HepG2 (cell line): ENCODE measurements around the gene COASY. TPM values are rescaled to one million over a fixed set of nuclear protein-coding genes. Genes with fewer than 3 reads are reported as not detected.

Source experiments
- BRD4 ChIP-seq: sonication (generic); formaldehyde crosslinking; IDR thresholded peaks from 2 replicates; pipeline ENCODE4 v1.4.0; 2020; ENCODE audit warnings: missing genetic modification reagents
- CBFB ChIP-seq: sonication (generic); formaldehyde crosslinking; IDR thresholded peaks from 2 replicates; pipeline ENCODE4 v1.4.0; 2020; ENCODE audit warnings: missing genetic modification reagents
- FOSL1 ChIP-seq: sonication (generic); formaldehyde crosslinking; IDR thresholded peaks from 2 replicates; pipeline ENCODE4 v1.9.0; 2021; ENCODE audit warnings: missing genetic modification reagents, borderline replicate concordance
- FOXO1 ChIP-seq: sonication (generic); formaldehyde crosslinking; IDR thresholded peaks from 2 replicates; pipeline ENCODE4 v1.4.0; 2020; ENCODE audit warnings: missing genetic modification reagents
- HNRNPH1 ChIP-seq: fragments of 200-400 bp; formaldehyde crosslinking; optimal IDR thresholded peaks from 2 replicates; pipeline ENCODE3; 2017; ENCODE audit warnings: mild to moderate bottlenecking, low read depth, low read length
- NFYB ChIP-seq: sonication (generic); formaldehyde crosslinking; IDR thresholded peaks from 2 replicates; pipeline ENCODE4 v1.4.0; 2020; ENCODE audit warnings: missing genetic modification reagents
- PAWR ChIP-seq: sonication (generic); formaldehyde crosslinking; IDR thresholded peaks from 2 replicates; pipeline ENCODE4 v1.4.0; 2020; ENCODE audit warnings: missing genetic modification reagents, mild to moderate bottlenecking, borderline replicate concordance
- SNAPC2 ChIP-seq: sonication (generic); formaldehyde crosslinking; IDR thresholded peaks from 2 replicates; pipeline ENCODE4 v1.8.1; 2022; ENCODE audit warnings: mild to moderate bottlenecking, missing genetic modification reagents
- ZNF501 ChIP-seq: sonication (generic); formaldehyde crosslinking; IDR thresholded peaks from 2 replicates; pipeline ENCODE4 v1.5.1; 2020; ENCODE audit warnings: mild to moderate bottlenecking, moderate library complexity, missing genetic modification reagents
- polyA plus RNA-seq, 8 experiments: library from polyadenylated mRNA; depleted of rRNA in 3 of 8; stranded (reverse) in 7 of 8; unstranded in 1 of 8; fragments of >200 nt; fragmentation: Illumina TruSeq in 4 of 8; extraction: Trizol in 4 of 8; gene quantifications; 2 replicates each; pipeline versions ENCODE4 v1.2.1 to v1.2.3, GENCODE V29; 2011 to 2016; ENCODE audit warnings: low read depth in 4 of 8, missing spikeins in 1 of 8, mixed read lengths in 1 of 8; ENCODE audit not compliant: insufficient read depth in 1 of 8
- total RNA-seq, 5 experiments: library from RNA; depleted of rRNA; stranded (reverse); fragments of >200 nt; fragmentation: Illumina TruSeq; extraction: Trizol; gene quantifications; 2 replicates each; pipeline ENCODE4 v1.2.3, GENCODE V29; 2016; ENCODE audit warnings: low read depth in 1 of 5
- TF ChIP-seq, protein P1 (sequence below): IDR thresholded peaks from 2 replicates; pipeline ENCODE4 v1.6.1; 2016; ENCODE audit warnings: mild to moderate bottlenecking, missing biosample characterization, missing genetic modification reagents
- TF ChIP-seq, protein P2 (sequence below): sonication (generic); formaldehyde crosslinking; IDR thresholded peaks from 2 replicates; pipeline ENCODE4 v1.4.0; 2020; ENCODE audit warnings: mild to moderate bottlenecking, missing genetic modification reagents
- TF ChIP-seq, protein P3 (sequence below): sonication (generic); formaldehyde crosslinking; IDR thresholded peaks from 2 replicates; pipeline ENCODE4 v1.5.1; 2020; ENCODE audit warnings: mild to moderate bottlenecking, missing genetic modification reagents, moderate library complexity
- TF ChIP-seq, protein P4 (sequence below): sonication (generic); formaldehyde crosslinking; IDR thresholded peaks from 2 replicates; pipeline ENCODE4 v1.8.1; 2022; ENCODE audit warnings: low read depth, mild to moderate bottlenecking, missing genetic modification reagents
- TF ChIP-seq, protein P5 (sequence below): sonication (generic); formaldehyde crosslinking; IDR thresholded peaks from 2 replicates; pipeline ENCODE4 v1.4.0; 2020; ENCODE audit warnings: mild to moderate bottlenecking, missing genetic modification reagents
- TF ChIP-seq, protein P6 (sequence below): sonication (generic); formaldehyde crosslinking; IDR thresholded peaks from 2 replicates; pipeline ENCODE4 v1.5.0; 2020; ENCODE audit warnings: missing genetic modification reagents

Gene COASY
- total and polyA plus RNA-seq, 2 of the 13 experiments (the other 11 are each of a cell fraction or from before 2014, with no cell fraction given) = 90.7 to 125 TPM

DNA sequence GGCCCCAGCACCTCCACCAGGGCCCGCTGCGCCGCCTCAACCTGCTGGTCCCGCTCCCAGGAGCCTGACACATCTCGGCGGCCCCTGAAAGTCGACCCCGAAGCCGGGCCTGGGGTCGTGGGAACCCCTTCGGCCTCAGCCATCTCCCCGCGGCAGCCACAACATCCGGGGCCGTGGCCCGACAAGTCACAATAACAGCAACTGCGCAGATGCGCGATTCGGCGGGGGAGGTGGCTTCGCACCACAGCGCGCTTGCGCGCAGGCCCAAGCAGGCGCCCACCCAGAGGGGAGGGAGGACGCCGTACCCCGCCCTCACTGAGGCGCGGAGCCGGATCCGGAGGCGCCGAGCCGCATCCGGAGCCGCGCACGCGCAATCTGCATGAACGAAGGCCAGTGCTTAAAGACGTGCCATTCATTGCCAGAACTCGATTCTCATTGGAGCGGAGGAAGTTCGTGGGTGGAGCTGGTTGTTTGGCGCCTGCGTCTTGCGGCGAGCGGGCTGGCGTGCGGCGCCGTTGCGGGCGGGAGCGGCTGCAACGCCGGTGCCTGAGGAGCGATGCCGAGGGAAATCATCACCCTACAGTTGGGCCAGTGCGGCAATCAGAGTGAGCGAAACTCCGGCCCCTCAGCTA is 47.4 kb downstream of the COASY start, which contains the start of the genes RETREG3 and TUBG1 (continued):
- peak; percentile 81 for TF ChIP-seq BRD4 (CRISPR knock-in tag)
- peak; percentile 99 for TF ChIP-seq ZNF501
- TF ChIP-seq PAWR (CRISPR knock-in tag) = no peak
- TF ChIP-seq, protein P1, sequence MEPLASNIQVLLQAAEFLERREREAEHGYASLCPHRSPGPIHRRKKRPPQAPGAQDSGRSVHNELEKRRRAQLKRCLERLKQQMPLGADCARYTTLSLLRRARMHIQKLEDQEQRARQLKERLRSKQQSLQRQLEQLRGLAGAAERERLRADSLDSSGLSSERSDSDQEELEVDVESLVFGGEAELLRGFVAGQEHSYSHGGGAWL (CRISPR knock-in tag) = peak; percentile 73; the same call in 1 of the 2 replicates
- TF ChIP-seq, protein P2, sequence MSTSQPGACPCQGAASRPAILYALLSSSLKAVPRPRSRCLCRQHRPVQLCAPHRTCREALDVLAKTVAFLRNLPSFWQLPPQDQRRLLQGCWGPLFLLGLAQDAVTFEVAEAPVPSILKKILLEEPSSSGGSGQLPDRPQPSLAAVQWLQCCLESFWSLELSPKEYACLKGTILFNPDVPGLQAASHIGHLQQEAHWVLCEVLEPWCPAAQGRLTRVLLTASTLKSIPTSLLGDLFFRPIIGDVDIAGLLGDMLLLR = peak; percentile 58; the same call in 1 of the 2 replicates
- TF ChIP-seq, protein P3, sequence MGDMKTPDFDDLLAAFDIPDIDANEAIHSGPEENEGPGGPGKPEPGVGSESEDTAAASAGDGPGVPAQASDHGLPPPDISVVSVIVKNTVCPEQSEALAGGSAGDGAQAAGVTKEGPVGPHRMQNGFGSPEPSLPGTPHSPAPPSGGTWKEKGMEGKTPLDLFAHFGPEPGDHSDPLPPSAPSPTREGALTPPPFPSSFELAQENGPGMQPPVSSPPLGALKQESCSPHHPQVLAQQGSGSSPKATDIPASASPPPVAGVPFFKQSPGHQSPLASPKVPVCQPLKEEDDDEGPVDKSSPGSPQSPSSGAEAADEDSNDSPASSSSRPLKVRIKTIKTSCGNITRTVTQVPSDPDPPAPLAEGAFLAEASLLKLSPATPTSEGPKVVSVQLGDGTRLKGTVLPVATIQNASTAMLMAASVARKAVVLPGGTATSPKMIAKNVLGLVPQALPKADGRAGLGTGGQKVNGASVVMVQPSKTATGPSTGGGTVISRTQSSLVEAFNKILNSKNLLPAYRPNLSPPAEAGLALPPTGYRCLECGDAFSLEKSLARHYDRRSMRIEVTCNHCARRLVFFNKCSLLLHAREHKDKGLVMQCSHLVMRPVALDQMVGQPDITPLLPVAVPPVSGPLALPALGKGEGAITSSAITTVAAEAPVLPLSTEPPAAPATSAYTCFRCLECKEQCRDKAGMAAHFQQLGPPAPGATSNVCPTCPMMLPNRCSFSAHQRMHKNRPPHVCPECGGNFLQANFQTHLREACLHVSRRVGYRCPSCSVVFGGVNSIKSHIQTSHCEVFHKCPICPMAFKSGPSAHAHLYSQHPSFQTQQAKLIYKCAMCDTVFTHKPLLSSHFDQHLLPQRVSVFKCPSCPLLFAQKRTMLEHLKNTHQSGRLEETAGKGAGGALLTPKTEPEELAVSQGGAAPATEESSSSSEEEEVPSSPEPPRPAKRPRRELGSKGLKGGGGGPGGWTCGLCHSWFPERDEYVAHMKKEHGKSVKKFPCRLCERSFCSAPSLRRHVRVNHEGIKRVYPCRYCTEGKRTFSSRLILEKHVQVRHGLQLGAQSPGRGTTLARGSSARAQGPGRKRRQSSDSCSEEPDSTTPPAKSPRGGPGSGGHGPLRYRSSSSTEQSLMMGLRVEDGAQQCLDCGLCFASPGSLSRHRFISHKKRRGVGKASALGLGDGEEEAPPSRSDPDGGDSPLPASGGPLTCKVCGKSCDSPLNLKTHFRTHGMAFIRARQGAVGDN (CRISPR knock-in tag) = peak; percentile 89
- peak; percentile 64; the same call in 1 of the 2 replicates for TF ChIP-seq SNAPC2 (CRISPR knock-in tag)
- peak; percentile 28; the same call in 1 of the 2 replicates for TF ChIP-seq FOSL1
- peak; percentile 85 for TF ChIP-seq NFYB (CRISPR knock-in tag)
- TF ChIP-seq, protein P4, sequence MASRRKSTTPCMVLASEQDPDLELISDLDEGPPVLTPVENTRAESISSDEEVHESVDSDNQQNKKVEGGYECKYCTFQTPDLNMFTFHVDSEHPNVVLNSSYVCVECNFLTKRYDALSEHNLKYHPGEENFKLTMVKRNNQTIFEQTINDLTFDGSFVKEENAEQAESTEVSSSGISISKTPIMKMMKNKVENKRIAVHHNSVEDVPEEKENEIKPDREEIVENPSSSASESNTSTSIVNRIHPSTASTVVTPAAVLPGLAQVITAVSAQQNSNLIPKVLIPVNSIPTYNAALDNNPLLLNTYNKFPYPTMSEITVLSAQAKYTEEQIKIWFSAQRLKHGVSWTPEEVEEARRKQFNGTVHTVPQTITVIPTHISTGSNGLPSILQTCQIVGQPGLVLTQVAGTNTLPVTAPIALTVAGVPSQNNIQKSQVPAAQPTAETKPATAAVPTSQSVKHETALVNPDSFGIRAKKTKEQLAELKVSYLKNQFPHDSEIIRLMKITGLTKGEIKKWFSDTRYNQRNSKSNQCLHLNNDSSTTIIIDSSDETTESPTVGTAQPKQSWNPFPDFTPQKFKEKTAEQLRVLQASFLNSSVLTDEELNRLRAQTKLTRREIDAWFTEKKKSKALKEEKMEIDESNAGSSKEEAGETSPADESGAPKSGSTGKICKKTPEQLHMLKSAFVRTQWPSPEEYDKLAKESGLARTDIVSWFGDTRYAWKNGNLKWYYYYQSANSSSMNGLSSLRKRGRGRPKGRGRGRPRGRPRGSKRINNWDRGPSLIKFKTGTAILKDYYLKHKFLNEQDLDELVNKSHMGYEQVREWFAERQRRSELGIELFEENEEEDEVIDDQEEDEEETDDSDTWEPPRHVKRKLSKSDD (CRISPR knock-in tag) = no peak; the same call in 1 of the 2 replicates
- TF ChIP-seq, protein P5, sequence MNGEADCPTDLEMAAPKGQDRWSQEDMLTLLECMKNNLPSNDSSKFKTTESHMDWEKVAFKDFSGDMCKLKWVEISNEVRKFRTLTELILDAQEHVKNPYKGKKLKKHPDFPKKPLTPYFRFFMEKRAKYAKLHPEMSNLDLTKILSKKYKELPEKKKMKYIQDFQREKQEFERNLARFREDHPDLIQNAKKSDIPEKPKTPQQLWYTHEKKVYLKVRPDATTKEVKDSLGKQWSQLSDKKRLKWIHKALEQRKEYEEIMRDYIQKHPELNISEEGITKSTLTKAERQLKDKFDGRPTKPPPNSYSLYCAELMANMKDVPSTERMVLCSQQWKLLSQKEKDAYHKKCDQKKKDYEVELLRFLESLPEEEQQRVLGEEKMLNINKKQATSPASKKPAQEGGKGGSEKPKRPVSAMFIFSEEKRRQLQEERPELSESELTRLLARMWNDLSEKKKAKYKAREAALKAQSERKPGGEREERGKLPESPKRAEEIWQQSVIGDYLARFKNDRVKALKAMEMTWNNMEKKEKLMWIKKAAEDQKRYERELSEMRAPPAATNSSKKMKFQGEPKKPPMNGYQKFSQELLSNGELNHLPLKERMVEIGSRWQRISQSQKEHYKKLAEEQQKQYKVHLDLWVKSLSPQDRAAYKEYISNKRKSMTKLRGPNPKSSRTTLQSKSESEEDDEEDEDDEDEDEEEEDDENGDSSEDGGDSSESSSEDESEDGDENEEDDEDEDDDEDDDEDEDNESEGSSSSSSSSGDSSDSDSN = peak; percentile 82
- TF ChIP-seq HNRNPH1 = no peak
- no peak; the same call in none of the 2 replicates for TF ChIP-seq FOXO1 (CRISPR knock-in tag)
- no peak for TF ChIP-seq CBFB (CRISPR knock-in tag)
- TF ChIP-seq, protein P6, sequence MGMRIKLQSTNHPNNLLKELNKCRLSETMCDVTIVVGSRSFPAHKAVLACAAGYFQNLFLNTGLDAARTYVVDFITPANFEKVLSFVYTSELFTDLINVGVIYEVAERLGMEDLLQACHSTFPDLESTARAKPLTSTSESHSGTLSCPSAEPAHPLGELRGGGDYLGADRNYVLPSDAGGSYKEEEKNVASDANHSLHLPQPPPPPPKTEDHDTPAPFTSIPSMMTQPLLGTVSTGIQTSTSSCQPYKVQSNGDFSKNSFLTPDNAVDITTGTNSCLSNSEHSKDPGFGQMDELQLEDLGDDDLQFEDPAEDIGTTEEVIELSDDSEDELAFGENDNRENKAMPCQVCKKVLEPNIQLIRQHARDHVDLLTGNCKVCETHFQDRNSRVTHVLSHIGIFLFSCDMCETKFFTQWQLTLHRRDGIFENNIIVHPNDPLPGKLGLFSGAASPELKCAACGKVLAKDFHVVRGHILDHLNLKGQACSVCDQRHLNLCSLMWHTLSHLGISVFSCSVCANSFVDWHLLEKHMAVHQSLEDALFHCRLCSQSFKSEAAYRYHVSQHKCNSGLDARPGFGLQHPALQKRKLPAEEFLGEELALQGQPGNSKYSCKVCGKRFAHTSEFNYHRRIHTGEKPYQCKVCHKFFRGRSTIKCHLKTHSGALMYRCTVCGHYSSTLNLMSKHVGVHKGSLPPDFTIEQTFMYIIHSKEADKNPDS (CRISPR knock-in tag) = 0 out of 2 replicates have a peak, but pooled peaks have one; percentile 9
